Neural cell (in vitro differentiated cells): ENCODE results near the gene ELMOD1. TPM values are rescaled to one million over a fixed set of nuclear protein-coding genes. Genes with fewer than 3 reads are reported as not detected.

Source experiments
- H2AFZ ChIP-seq: fragments of 200-600, 300-800 bp; sonication (generic), shearing (Covaris generic); 2 replicates; pipeline ENCODE4 v1.6.0; 2014; ENCODE audit warnings: low read depth, mild to moderate bottlenecking, antibody characterized with exemption, low read length, moderate library complexity
- H3F3A ChIP-seq: fragments of 200-600 bp; shearing (Covaris generic); 2 replicates; pipeline ENCODE4 v1.6.1; 2016; ENCODE audit warnings: mild to moderate bottlenecking, moderate library complexity, mixed read lengths, antibody characterized with exemption, low read length; ENCODE audit not compliant: insufficient read depth, poor library complexity, severe bottlenecking
- H3K27ac ChIP-seq: fragments of 200-600, 300-800 bp; sonication (generic), shearing (Covaris generic); 2 replicates; pipeline ENCODE4 v1.5.1; 2014; ENCODE audit warnings: mild to moderate bottlenecking, low read length, moderate library complexity
- H3K27me3 ChIP-seq: fragments of 300-800, 200-600 bp; sonication (generic), shearing (Covaris generic); 2 replicates; pipeline ENCODE4 v1.6.0; 2014; ENCODE audit warnings: mild to moderate bottlenecking, low read depth, low read length, moderate library complexity; ENCODE audit not compliant: insufficient read depth
- H3K36me3 ChIP-seq: fragments of 300-800, 200-600 bp; sonication (generic), shearing (Covaris generic); 2 replicates; pipeline ENCODE4 v1.5.1; 2014; ENCODE audit warnings: mild to moderate bottlenecking, antibody characterized with exemption, low read length, moderate library complexity; ENCODE audit not compliant: insufficient read depth
- H3K4me2 ChIP-seq: fragments of 300-800, 200-600 bp; sonication (generic), shearing (Covaris generic); 2 replicates; pipeline ENCODE4 v1.6.0; 2014; ENCODE audit warnings: mild to moderate bottlenecking, low read length
- H3K4me3 ChIP-seq: fragments of 300-800, 200-600 bp; sonication (generic), shearing (Covaris generic); 2 replicates; pipeline ENCODE4 v1.5.1; 2014; ENCODE audit warnings: mild to moderate bottlenecking, low read length, moderate library complexity
- H3K79me2 ChIP-seq: fragments of 200-600 bp; shearing (Covaris generic); replicated peaks from 2 replicates; pipeline ENCODE4 v1.6.0; 2014; ENCODE audit warnings: mild to moderate bottlenecking, low read length, moderate library complexity; ENCODE audit not compliant: insufficient read depth
- H3K9ac ChIP-seq: fragments of 300-800, 200-600 bp; sonication (generic), shearing (Covaris generic); 2 replicates; pipeline ENCODE4 v1.6.1; 2016; ENCODE audit warnings: mild to moderate bottlenecking, low read length, mixed read lengths
- H3K9me2 ChIP-seq: fragments of 200-600 bp; shearing (Covaris generic); 2 replicates; pipeline ENCODE4 v1.6.1; 2016; ENCODE audit warnings: mild to moderate bottlenecking, low read length, mixed read lengths; ENCODE audit not compliant: insufficient read depth
- H3K9me3 ChIP-seq: fragments of 200-600, 300-800 bp; sonication (generic), shearing (Covaris generic); 2 replicates; pipeline ENCODE4 v1.6.1; 2016; ENCODE audit warnings: mild to moderate bottlenecking, mixed run types, low read length, moderate library complexity, mixed read lengths
- H4K20me1 ChIP-seq: fragments of 200-600 bp; shearing (Covaris generic); 2 replicates; pipeline ENCODE4 v1.6.1; 2016; ENCODE audit warnings: mild to moderate bottlenecking, mixed run types; ENCODE audit not compliant: insufficient read depth
- EP300 ChIP-seq: fragments of 450-650 bp; conservative IDR thresholded peaks from 2 replicates; pipeline ENCODE4 v1.6.1; 2014; ENCODE audit warnings: antibody characterized with exemption, mild to moderate bottlenecking, moderate library complexity; ENCODE audit not compliant: poor library complexity, severe bottlenecking
- EZH2 ChIP-seq: fragments of 200-600, 300-800 bp; shearing (Covaris generic), sonication (generic); IDR thresholded peaks from 2 replicates; pipeline ENCODE4 v1.6.1; 2014; ENCODE audit warnings: antibody characterized with exemption, low read length, borderline replicate concordance, mild to moderate bottlenecking; ENCODE audit not compliant: insufficient read depth, poor library complexity, severe bottlenecking
- MXI1 ChIP-seq: fragments of 450-650 bp; conservative IDR thresholded peaks from 2 replicates; pipeline ENCODE4 v1.6.1; 2014; ENCODE audit warnings: antibody characterized with exemption, mild to moderate bottlenecking; ENCODE audit not compliant: poor library complexity, severe bottlenecking
- POLR2AphosphoS5 ChIP-seq: IDR thresholded peaks from 2 replicates; pipeline ENCODE4 v1.6.1; 2012
- RAD21 ChIP-seq: fragments of 450-650 bp; conservative IDR thresholded peaks from 2 replicates; pipeline ENCODE4 v1.6.1; 2014; ENCODE audit warnings: antibody characterized with exemption, mild to moderate bottlenecking, moderate library complexity
- REST ChIP-seq: IDR thresholded peaks from 2 replicates; pipeline ENCODE4 v1.6.1; 2012; ENCODE audit warnings: borderline replicate concordance
- SMC3 ChIP-seq: fragments of 450-650 bp; conservative IDR thresholded peaks from 2 replicates; pipeline ENCODE4 v1.6.1; 2014; ENCODE audit warnings: antibody characterized with exemption, mild to moderate bottlenecking, moderate library complexity; ENCODE audit not compliant: poor library complexity
- TAF1 ChIP-seq: IDR thresholded peaks from 2 replicates; pipeline ENCODE4 v1.6.1; 2012; ENCODE audit warnings: low read depth
- polyA plus RNA-seq: library from polyadenylated mRNA; depleted of rRNA; stranded (reverse); fragments of >200 nt; gene quantifications from 2 replicates; pipeline ENCODE4 v1.2.3, GENCODE V29; 2014
- TF ChIP-seq, protein P1 (sequence below): fragments of 450-650 bp; IDR thresholded peaks from 2 replicates; pipeline ENCODE4 v1.5.1; 2014; ENCODE audit warnings: antibody characterized with exemption, mild to moderate bottlenecking, moderate library complexity; ENCODE audit not compliant: poor library complexity, severe bottlenecking

Gene ELMOD1
- polyA plus RNA-seq, 1 donor from 2014 or later: 12.5 TPM

- no peak overlapping the region for H3K4me3 ChIP-seq
- no peak overlapping the region for H3K4me2 ChIP-seq
- no peaks in the 10 kb centered on the region for H3K9me3 ChIP-seq
- no peaks in the 10 kb centered on the region for H3K9me2 ChIP-seq
- H2AFZ ChIP-seq: no peak overlapping the region
- no peaks in the 10 kb centered on the region for H3F3A ChIP-seq
- H3K36me3 ChIP-seq: no peaks in the 10 kb centered on the region
- TF ChIP-seq SMC3: no peak
- TF ChIP-seq REST: no peak
- no peak for TF ChIP-seq RAD21
- no peaks in the 10 kb centered on the region for H4K20me1 ChIP-seq
- H3K9ac ChIP-seq: no peak overlapping the region
- no peak overlapping the region for H3K27ac ChIP-seq
- no peaks in the 10 kb centered on the region for H3K27me3 ChIP-seq
- no peaks in the 10 kb centered on the region for H3K79me2 ChIP-seq
Measured at GRCh38 chr11:107561688-107562087, 29.3 kb upstream of the ELMOD1 start.

DNA sequence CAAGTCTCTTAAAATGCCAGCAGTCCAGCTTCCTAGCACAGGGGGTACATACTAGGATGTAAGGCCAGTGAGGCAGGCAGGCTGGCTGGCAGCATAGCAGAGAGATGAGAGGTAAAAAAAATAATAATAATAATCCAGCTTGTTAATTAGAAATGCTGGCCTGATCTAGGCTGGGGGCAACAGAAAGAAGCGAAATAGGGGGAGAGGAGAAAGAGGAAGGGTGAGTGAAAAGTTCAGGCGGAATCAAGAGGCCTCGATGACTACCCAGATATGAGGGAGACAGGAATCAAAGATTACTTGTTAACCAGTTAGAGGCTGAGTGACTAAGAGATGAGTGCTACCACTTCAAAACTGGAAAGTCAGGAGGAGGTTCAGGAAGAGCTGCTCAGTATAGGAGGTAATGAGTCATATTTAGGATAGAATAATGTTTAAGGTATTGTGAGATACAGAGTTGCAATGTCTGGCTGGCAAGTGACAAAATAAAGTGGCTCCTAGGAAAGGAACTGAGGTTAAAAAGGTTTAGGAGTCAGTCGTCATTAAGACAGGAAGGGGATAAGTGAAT, 28.2 kb upstream of the ELMOD1 start:
- H3K9me3 ChIP-seq: no peaks in the 10 kb centered on the region
- no peaks in the 10 kb centered on the region for H4K20me1 ChIP-seq
- H3F3A ChIP-seq: no peaks in the 10 kb centered on the region
- no peaks in the 10 kb centered on the region for H3K27me3 ChIP-seq
- H3K4me2 ChIP-seq: no peak overlapping the region
- no peak overlapping the region for H3K27ac ChIP-seq
- H2AFZ ChIP-seq: no peak overlapping the region
- H3K79me2 ChIP-seq: no peaks in the 10 kb centered on the region
- no peak overlapping the region for H3K4me3 ChIP-seq
- no peaks in the 10 kb centered on the region for H3K36me3 ChIP-seq
- no peaks in the 10 kb centered on the region for H3K9me2 ChIP-seq
- TF ChIP-seq EP300: no peak
- TF ChIP-seq EZH2: no peak
- TF ChIP-seq MXI1: no peak
- TF ChIP-seq RAD21: no peak
- TF ChIP-seq, protein P1, sequence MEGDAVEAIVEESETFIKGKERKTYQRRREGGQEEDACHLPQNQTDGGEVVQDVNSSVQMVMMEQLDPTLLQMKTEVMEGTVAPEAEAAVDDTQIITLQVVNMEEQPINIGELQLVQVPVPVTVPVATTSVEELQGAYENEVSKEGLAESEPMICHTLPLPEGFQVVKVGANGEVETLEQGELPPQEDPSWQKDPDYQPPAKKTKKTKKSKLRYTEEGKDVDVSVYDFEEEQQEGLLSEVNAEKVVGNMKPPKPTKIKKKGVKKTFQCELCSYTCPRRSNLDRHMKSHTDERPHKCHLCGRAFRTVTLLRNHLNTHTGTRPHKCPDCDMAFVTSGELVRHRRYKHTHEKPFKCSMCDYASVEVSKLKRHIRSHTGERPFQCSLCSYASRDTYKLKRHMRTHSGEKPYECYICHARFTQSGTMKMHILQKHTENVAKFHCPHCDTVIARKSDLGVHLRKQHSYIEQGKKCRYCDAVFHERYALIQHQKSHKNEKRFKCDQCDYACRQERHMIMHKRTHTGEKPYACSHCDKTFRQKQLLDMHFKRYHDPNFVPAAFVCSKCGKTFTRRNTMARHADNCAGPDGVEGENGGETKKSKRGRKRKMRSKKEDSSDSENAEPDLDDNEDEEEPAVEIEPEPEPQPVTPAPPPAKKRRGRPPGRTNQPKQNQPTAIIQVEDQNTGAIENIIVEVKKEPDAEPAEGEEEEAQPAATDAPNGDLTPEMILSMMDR: no peak
- no peak for TF ChIP-seq SMC3
- no peak for TF ChIP-seq TAF1
- TF ChIP-seq REST: no peak
- no peak for TF ChIP-seq POLR2AphosphoS5
- no peak overlapping the region for H3K9ac ChIP-seq
